ENCODE measurements around the gene FRK.

DNA sequence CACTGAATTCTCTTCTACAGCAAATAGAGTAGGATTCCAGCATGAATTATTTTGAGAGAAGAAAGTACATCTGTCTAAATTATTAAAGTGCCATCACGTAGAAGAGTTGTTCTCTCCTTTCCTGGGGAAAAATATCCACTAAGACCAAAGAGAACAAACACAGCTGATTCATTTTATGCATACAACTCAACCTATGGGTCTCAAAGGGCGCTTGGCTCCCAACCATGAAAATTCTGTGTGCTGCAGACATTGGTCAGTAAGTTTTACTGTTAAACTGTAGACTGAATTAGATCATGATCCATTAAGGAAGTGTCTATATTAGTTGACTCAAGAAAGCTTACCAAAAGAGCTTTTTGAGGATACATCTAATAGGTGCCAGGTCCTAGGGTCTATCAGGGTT lies 83.5 kb downstream of the FRK start:
- TF ChIP-seq, protein P1, sequence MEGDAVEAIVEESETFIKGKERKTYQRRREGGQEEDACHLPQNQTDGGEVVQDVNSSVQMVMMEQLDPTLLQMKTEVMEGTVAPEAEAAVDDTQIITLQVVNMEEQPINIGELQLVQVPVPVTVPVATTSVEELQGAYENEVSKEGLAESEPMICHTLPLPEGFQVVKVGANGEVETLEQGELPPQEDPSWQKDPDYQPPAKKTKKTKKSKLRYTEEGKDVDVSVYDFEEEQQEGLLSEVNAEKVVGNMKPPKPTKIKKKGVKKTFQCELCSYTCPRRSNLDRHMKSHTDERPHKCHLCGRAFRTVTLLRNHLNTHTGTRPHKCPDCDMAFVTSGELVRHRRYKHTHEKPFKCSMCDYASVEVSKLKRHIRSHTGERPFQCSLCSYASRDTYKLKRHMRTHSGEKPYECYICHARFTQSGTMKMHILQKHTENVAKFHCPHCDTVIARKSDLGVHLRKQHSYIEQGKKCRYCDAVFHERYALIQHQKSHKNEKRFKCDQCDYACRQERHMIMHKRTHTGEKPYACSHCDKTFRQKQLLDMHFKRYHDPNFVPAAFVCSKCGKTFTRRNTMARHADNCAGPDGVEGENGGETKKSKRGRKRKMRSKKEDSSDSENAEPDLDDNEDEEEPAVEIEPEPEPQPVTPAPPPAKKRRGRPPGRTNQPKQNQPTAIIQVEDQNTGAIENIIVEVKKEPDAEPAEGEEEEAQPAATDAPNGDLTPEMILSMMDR (IDR thresholded peaks at IDR 0.05), result no peak
- TF ChIP-seq EZH2phosphoT487 (IDR thresholded peaks at IDR 0.05), result no peak

Data from neural progenitor cell (in vitro differentiated cells).